Activated naive CD8-positive, alpha-beta T cell (primary cell): Measurements from ENCODE around the gene RPS6KA2.

Source experiments
- H3K27ac Mint-ChIP-seq: one replicate; pipeline ENCODE4 v1.8.0; 2021; ENCODE audit warnings: mixed read lengths
- H3K27me3 Mint-ChIP-seq: one replicate; pipeline ENCODE4 v1.8.0; 2021; ENCODE audit warnings: mixed read lengths
- H3K36me3 Mint-ChIP-seq: one replicate; pipeline ENCODE4 v1.8.0; 2021; ENCODE audit warnings: mixed read lengths
- H3K4me1 Mint-ChIP-seq: one replicate; pipeline ENCODE4 v1.8.0; 2021; ENCODE audit warnings: low read depth, mixed read lengths
- H3K4me3 Mint-ChIP-seq: one replicate; pipeline ENCODE4 v1.8.0; 2021; ENCODE audit warnings: mild to moderate bottlenecking, mixed read lengths
- H3K9me3 Mint-ChIP-seq: one replicate; pipeline ENCODE4 v1.8.0; 2021; ENCODE audit warnings: low read depth, mixed read lengths

Gene RPS6KA2

DNA sequence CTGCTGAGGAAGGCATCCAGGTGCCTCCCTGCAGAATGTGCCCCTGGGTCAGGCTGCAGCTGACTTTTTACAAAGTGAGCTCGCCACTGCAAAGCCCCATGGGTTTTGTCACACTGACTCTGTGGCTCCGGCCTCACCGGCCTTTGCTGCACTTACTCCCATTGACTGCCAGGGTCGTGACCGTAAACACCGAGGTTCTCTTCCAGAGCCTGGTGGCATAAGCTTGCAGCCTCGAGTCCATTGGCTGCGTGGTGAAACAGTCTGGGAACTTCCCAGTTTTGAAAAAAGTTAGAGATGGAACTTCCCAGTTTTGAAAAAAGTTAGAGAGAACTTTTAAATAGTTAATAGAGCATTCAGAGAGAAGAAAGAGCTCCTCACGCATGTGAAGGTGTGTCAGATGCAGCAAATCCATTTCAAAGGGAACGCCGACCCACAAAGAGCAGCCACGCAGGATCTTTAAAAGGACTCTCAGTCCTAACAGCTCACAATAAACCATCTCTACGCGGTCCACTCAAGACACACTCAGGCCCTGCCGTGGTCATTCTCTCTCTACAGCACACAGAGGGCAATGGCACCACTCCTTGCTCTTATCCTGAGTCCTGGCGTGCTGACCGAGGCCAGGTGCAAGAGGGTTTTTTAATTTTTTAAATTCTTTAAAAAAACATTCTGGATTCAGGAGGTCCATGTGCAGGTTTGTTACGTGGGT, 53.4 kb downstream of the RPS6KA2 start:
- Mint-ChIP-seq H3K27me3 (no peaks in the 10 kb centered on the region), H3K4me3 (no peak overlapping the region)

DNA sequence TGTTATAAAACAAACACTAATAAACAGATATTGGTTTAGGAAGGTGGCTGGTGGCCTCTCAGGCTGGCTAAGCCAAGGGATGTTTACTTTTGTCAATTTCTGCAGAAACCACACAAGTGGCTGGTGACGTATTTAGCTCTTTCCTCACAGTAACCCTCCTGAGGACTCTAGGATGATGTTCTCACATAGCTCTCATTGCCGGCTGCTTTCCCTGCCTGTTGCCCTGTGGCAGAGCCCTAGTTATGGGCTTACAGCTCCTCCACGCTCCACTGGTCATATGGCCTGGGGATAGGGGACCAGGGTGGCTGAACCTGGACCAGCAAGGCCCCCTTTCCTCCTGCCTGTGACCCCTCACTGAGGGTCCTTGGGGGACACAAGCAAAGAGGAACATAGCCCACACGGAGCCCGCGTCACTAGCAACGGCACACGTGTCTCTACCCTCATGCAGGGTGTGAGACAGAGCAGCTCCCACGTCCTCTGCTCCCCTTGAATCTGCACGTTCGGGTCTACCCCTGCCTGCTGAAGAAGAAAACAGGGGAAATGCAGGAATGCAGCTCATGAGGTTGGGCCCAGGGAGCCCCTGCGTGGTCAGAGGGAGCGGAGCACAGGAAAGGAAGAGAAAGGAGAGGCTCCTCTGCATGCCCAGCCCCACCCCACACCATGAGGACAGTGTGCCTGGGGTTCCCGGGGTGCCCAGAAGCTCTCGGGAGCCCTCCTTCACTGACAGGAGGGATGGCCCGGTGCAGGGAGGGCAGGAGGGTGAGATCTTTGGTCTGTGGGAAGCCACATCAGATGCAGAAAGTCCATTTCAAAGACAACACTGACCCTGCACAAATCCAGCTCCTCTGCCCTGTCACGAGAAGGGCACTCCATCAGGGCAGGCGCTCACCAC, 54.4 kb downstream of the RPS6KA2 start:
- H3K4me3 Mint-ChIP-seq = no peak overlapping the region
- H3K27me3 Mint-ChIP-seq = no peaks in the 10 kb centered on the region
- peaks cover 6% of the 10 kb centered on the region for H3K9me3 Mint-ChIP-seq
- H3K4me1 Mint-ChIP-seq = no peaks in the 10 kb centered on the region
- H3K27ac Mint-ChIP-seq = no peak overlapping the region
- peaks cover 7% of the 10 kb centered on the region for H3K36me3 Mint-ChIP-seq

More for the DNA sequence above, 53.4 kb downstream of the RPS6KA2 start:
- Mint-ChIP-seq H3K36me3 (peaks cover 8% of the 10 kb centered on the region), H3K27ac (no peak overlapping the region), H3K4me1 (no peaks in the 10 kb centered on the region), H3K9me3 (peaks cover 6% of the 10 kb centered on the region)

DNA sequence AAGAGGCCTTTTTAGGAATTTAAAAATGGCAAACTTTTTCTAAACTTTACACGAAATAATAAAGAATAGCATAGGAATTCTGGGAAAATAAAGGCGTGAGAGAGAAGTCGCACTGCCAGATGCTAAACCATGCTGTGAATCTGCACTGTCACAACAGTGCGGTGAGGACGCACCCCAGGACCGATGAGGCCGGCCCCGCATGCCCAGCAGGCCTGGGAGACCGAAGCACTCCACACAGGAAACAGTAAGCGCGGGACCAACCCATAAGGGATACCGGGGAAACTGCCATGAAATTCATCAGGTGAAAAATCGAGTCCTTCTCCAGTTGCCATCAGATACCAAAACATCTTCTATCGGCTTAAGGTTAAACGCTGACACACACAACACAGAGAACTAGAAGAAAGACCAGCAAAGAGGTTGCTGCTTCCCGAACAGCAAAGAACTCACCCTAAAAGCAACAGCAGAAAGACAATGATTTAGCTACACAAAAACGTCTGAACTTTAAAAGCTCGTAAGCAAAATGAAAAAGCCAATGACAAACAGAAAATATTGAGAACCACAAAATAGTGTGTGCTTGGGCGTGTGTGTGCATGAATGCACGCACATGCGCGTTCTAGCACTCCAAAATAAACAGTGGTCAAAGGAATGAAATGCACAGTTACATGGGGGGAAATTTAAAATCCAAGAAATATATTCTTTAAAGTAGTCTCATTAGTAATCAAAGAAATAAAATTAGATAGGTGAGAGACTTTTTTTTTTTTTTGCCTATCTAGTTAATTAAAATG, 55.9 kb downstream of the RPS6KA2 start:
- H3K4me3 Mint-ChIP-seq = no peak overlapping the region
- H3K4me1 Mint-ChIP-seq = no peaks in the 10 kb centered on the region
- H3K27ac Mint-ChIP-seq = no peak overlapping the region
- H3K9me3 Mint-ChIP-seq = peaks cover 2% of the 10 kb centered on the region
- H3K36me3 Mint-ChIP-seq = peaks cover 1% of the 10 kb centered on the region
- no peaks in the 10 kb centered on the region for H3K27me3 Mint-ChIP-seq

- H3K36me3 Mint-ChIP-seq = no peaks in the 10 kb centered on the region
- H3K27me3 Mint-ChIP-seq = no peaks in the 10 kb centered on the region
- no peaks in the 10 kb centered on the region for H3K4me1 Mint-ChIP-seq
- no peak overlapping the region for H3K4me3 Mint-ChIP-seq
- no peak overlapping the region for H3K27ac Mint-ChIP-seq
- H3K9me3 Mint-ChIP-seq = no peaks in the 10 kb centered on the region
Observed at GRCh38 chr6:166569206-166569605, 57.8 kb downstream of the RPS6KA2 start.

DNA sequence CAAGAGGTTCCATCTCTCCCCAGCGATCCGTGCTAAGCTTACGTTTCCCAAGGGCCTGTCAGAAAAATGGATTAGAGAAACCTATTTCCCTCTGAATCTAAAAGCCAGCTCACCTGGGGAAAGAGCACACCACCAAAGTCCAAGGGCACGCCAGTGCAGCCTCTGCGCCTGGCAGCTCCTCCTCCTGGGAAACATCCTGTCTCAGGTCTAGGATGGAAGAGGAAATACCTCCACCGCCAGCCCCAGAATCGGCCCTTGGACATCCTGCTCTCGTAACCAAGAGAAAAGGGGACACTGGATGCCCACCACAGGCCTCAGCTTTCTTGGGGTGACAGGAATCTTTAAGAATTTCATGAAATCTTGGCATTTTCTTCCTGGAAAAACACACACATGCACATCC, 59.2 kb downstream of the RPS6KA2 start:
- Mint-ChIP-seq H3K27ac (no peak overlapping the region), H3K4me3 (no peak overlapping the region), H3K27me3 (no peaks in the 10 kb centered on the region), H3K4me1 (no peaks in the 10 kb centered on the region), H3K9me3 (no peaks in the 10 kb centered on the region), H3K36me3 (no peaks in the 10 kb centered on the region)

GRCh38 chr6:166567107-166567506, 59.9 kb downstream of the RPS6KA2 start:
- Mint-ChIP-seq H3K27me3 (no peaks in the 10 kb centered on the region), H3K9me3 (no peaks in the 10 kb centered on the region), H3K27ac (no peak overlapping the region), H3K4me3 (no peak overlapping the region), H3K4me1 (no peaks in the 10 kb centered on the region), H3K36me3 (no peaks in the 10 kb centered on the region)

GRCh38 chr6:166566026-166567011, 60.7 kb downstream of the RPS6KA2 start:
- H3K9me3 Mint-ChIP-seq = no peaks in the 10 kb centered on the region
- H3K4me1 Mint-ChIP-seq = no peaks in the 10 kb centered on the region
- H3K36me3 Mint-ChIP-seq = peaks cover 2% of the 10 kb centered on the region
- H3K27me3 Mint-ChIP-seq = no peaks in the 10 kb centered on the region
- H3K27ac Mint-ChIP-seq = no peak overlapping the region
- no peak overlapping the region for H3K4me3 Mint-ChIP-seq

DNA sequence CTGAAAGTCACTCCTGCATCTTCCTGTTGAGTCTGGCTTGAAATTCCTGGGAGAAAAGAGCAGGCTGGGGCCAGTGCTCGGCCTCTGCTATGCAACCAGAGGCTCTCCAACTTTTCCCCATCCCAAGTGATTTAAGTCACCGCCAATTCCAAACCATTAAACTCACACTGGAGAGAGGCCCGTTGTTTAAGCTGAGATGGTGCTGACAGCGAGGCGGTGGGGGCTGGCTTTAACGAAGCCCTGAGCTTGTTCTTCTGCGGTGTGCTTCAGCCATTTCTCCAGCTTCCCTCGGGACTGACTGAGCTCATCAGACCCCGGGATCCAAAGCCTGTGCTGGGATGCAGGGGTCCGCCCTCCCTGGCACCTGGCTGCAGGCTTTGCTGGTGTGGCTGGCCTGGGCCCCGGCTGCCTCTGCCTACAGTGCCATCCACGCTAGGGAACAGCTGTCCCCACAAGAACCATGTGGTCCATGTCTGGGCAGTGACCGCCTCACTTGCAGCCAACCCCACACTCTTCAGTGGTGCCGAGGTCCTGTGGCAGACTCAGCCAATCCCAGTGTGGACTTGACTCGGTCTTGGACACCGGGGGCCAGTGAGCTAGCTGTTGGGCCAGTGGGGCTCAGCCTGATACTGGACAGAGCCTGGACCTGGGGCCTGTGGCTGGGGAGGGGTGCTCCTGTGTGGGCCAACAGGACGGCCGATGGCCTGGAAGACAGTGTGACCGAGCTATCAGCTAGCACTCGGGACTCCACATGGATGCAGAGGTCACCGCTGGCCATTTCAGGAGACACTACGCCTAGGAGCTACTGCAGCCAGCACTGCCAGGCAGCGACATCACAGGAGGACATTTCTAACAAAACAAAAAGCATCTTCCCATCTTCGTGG, 61.7 kb downstream of the RPS6KA2 start:
- peaks cover 3% of the 10 kb centered on the region for H3K36me3 Mint-ChIP-seq
- H3K27ac Mint-ChIP-seq = no peak overlapping the region
- no peaks in the 10 kb centered on the region for H3K4me1 Mint-ChIP-seq
- no peak overlapping the region for H3K4me3 Mint-ChIP-seq
- no peaks in the 10 kb centered on the region for H3K9me3 Mint-ChIP-seq
- H3K27me3 Mint-ChIP-seq = no peaks in the 10 kb centered on the region

DNA sequence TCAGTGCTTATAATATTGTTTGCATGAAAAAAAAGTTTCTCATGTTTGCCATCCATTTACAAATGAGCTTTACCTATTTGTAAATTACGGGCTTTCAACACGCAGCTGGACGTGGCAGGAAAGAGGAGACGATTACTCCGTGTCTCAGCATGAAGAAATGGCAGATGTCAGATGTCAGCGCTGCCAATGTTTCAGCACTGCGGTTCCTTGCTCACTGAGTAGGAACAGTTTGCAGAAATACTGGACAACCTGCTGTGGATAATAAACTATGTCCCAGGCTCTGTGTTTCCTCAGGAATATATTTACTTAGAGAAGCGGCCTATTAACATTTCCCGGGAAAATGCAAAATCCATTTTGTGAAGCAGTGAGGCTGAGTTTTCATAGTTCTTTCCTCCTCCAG, 63.2 kb downstream of the RPS6KA2 start:
- Mint-ChIP-seq H3K4me1 (no peaks in the 10 kb centered on the region), H3K36me3 (peaks cover 10% of the 10 kb centered on the region), H3K27ac (no peak overlapping the region), H3K9me3 (peaks cover 5% of the 10 kb centered on the region), H3K27me3 (no peaks in the 10 kb centered on the region), H3K4me3 (no peak overlapping the region)

GRCh38 chr6:166563200-166563599, 63.9 kb downstream of the RPS6KA2 start:
- peaks cover 10% of the 10 kb centered on the region for H3K36me3 Mint-ChIP-seq
- no peaks in the 10 kb centered on the region for H3K27me3 Mint-ChIP-seq
- H3K27ac Mint-ChIP-seq = no peak overlapping the region
- peaks cover 5% of the 10 kb centered on the region for H3K9me3 Mint-ChIP-seq
- H3K4me1 Mint-ChIP-seq = no peaks in the 10 kb centered on the region
- H3K4me3 Mint-ChIP-seq = no peak overlapping the region

DNA sequence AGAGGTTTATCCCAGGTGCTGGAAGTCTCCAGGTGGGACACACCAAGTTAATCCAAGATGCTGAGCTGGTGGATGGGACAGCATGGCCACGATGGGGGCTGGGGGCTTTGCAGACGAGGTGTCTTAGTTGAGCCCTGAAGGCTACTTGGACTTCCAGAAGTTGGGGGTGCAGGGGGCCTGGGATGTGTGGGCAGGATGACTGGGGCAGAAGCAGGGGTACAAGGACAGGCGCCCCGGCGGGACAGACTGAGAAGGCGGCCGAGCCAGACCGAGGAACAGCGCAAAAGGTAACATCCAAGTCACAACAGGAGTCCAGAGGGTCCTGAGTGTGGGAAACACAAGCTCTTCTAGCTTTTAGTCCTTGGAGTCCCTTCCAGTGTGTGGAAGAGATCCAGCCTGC, 64.3 kb downstream of the RPS6KA2 start:
- Mint-ChIP-seq H3K27me3 (no peaks in the 10 kb centered on the region), H3K9me3 (peaks cover 5% of the 10 kb centered on the region), H3K27ac (no peak overlapping the region), H3K36me3 (peaks cover 10% of the 10 kb centered on the region), H3K4me3 (no peak overlapping the region), H3K4me1 (no peaks in the 10 kb centered on the region)

GRCh38 chr6:166561771-166562359, 65.2 kb downstream of the RPS6KA2 start:
- no peak overlapping the region for H3K4me3 Mint-ChIP-seq
- H3K4me1 Mint-ChIP-seq = peaks cover 4% of the 10 kb centered on the region
- peaks cover 10% of the 10 kb centered on the region for H3K36me3 Mint-ChIP-seq
- H3K27ac Mint-ChIP-seq = no peak overlapping the region
- peaks cover 5% of the 10 kb centered on the region for H3K9me3 Mint-ChIP-seq
- no peaks in the 10 kb centered on the region for H3K27me3 Mint-ChIP-seq

GRCh38 chr6:166560222-166560621, 66.8 kb downstream of the RPS6KA2 start:
- Mint-ChIP-seq H3K27me3 (peaks cover 4% of the 10 kb centered on the region), H3K4me1 (peaks cover 8% of the 10 kb centered on the region), H3K9me3 (peaks cover 5% of the 10 kb centered on the region), H3K4me3 (no peak overlapping the region), H3K27ac (no peak overlapping the region), H3K36me3 (peaks cover 10% of the 10 kb centered on the region)
